Trophoblast cell (in vitro differentiated cells and primary cell): ENCODE results near the gene MRPS18B.

Experiments
- DNase-seq, 2 donors: peaks; one replicate each; pipeline ENCODE4 v3.0.0-alpha.2; 2016
- H2AFZ ChIP-seq: 2 replicates; pipeline ENCODE4 v1.6.1; 2013; ENCODE audit warnings: low read length, moderate library complexity, mild to moderate bottlenecking; ENCODE audit not compliant: insufficient read depth, poor library complexity
- H2AK5ac ChIP-seq: 2 replicates; pipeline ENCODE4 v1.6.1; 2013; ENCODE audit warnings: mild to moderate bottlenecking, low read length
- H2BK120ac ChIP-seq: 2 replicates; pipeline ENCODE4 v1.6.1; 2013; ENCODE audit warnings: low read length, mild to moderate bottlenecking, moderate library complexity; ENCODE audit not compliant: insufficient read depth, poor library complexity
- H2BK12ac ChIP-seq: 2 replicates; pipeline ENCODE4 v1.6.1; 2013; ENCODE audit warnings: mild to moderate bottlenecking, low read length, moderate library complexity
- H2BK5ac ChIP-seq: 2 replicates; pipeline ENCODE4 v1.6.1; 2013; ENCODE audit warnings: low read length, low read depth, moderate library complexity, mild to moderate bottlenecking; ENCODE audit not compliant: poor library complexity
- H3K14ac ChIP-seq: 2 replicates; pipeline ENCODE4 v1.6.1; 2013; ENCODE audit warnings: mild to moderate bottlenecking, low read length
- H3K18ac ChIP-seq: 2 replicates; pipeline ENCODE4 v1.6.1; 2013; ENCODE audit warnings: mild to moderate bottlenecking, low read length
- H3K23ac ChIP-seq: 2 replicates; pipeline ENCODE4 v1.6.1; 2013; ENCODE audit warnings: low read length
- H3K27ac ChIP-seq: 2 replicates; pipeline ENCODE4 v1.5.1; 2013; ENCODE audit warnings: low read depth, mild to moderate bottlenecking, inconsistent platforms, low read length, moderate library complexity
- H3K27me3 ChIP-seq: 2 replicates; pipeline ENCODE4 v1.6.1; 2013; ENCODE audit warnings: inconsistent platforms, mild to moderate bottlenecking, low read length, moderate library complexity; ENCODE audit not compliant: insufficient read depth
- H3K36me3 ChIP-seq, 2 experiments: 1 replicate in 1 of 2; 2 replicates in 1 of 2; pipeline ENCODE4 v1.6.1; 2013; ENCODE audit warnings: low read length in 2 of 2, mild to moderate bottlenecking in 2 of 2, moderate library complexity in 1 of 2; ENCODE audit not compliant: insufficient read depth in 2 of 2, control insufficient read depth in 1 of 2
- H3K4ac ChIP-seq: 2 replicates; pipeline ENCODE4 v1.6.1; 2013; ENCODE audit warnings: low read depth, mild to moderate bottlenecking, low read length, moderate library complexity
- H3K4me1 ChIP-seq, 2 experiments: 1 replicate in 1 of 2; 2 replicates in 1 of 2; pipeline ENCODE4 v1.6.1; 2013; ENCODE audit warnings: low read length in 2 of 2, mild to moderate bottlenecking in 2 of 2, moderate library complexity in 1 of 2; ENCODE audit not compliant: insufficient read depth in 2 of 2, control insufficient read depth in 1 of 2
- H3K4me2 ChIP-seq: 2 replicates; pipeline ENCODE4 v1.6.1; 2013; ENCODE audit warnings: inconsistent platforms, mild to moderate bottlenecking, low read length, moderate library complexity
- H3K4me3 ChIP-seq: 2 replicates; pipeline ENCODE4 v1.5.1; 2013; ENCODE audit warnings: mild to moderate bottlenecking, low read depth, low read length, inconsistent platforms
- H3K79me1 ChIP-seq: one replicate; pipeline ENCODE4 v1.6.1; 2013; ENCODE audit warnings: low read length
- H3K79me2 ChIP-seq: 2 replicates; pipeline ENCODE4 v1.6.1; 2013; ENCODE audit warnings: low read length, mild to moderate bottlenecking; ENCODE audit not compliant: control insufficient read depth, insufficient read depth, poor library complexity
- H3K9ac ChIP-seq: 2 replicates; pipeline ENCODE4 v1.6.1; 2013; ENCODE audit warnings: mild to moderate bottlenecking, low read length
- H3K9me3 ChIP-seq: 2 replicates; pipeline ENCODE4 v1.6.1; 2013; ENCODE audit warnings: low read depth, mild to moderate bottlenecking, control low read depth, inconsistent platforms, low read length; ENCODE audit not compliant: insufficient read depth
- H4K12ac ChIP-seq: 2 replicates; pipeline ENCODE4 v1.6.1; 2013; ENCODE audit warnings: low read depth, mild to moderate bottlenecking, low read length, moderate library complexity
- H4K8ac ChIP-seq: 2 replicates; pipeline ENCODE4 v1.6.1; 2013; ENCODE audit warnings: low read depth, mild to moderate bottlenecking, low read length, moderate library complexity
- H4K91ac ChIP-seq: one replicate; pipeline ENCODE4 v1.6.1; 2013; ENCODE audit warnings: low read depth, mild to moderate bottlenecking, low read length, moderate library complexity
- whole genome bisulfite sequencing: extraction: QIAGEN DNeasy Blood & Tissue Kit; methylation state at CpG from one replicate; pipeline ENCODE4 v1.1.7; 2013; ENCODE audit warnings: missing lambda C conversion rate; ENCODE audit not compliant: insufficient read length, insufficient coverage; ENCODE audit errors: extremely low coverage; 5-methylcytosine and 5-hydroxymethylcytosine counted together

MRPS18B gene

GRCh38 chr6:30571075-30571761 lies 46.4 kb upstream of the MRPS18B start, which contains the start of gene ABCF1:
Gene ABCF1 (plus strand): TSS chr6:30571442. CDS start chr6:30571488, 46 bp downstream.
- peak within 1 kb of the TSS; percentile 19 for H2BK12ac ChIP-seq
- peak within 1 kb of the TSS; percentile 99 for H3K4me2 ChIP-seq
- H2AFZ ChIP-seq = peak within 1 kb of the TSS; percentile 86
- DNase-seq = peak; percentile 99
- peak within 1 kb of the TSS; percentile 80 for H3K18ac ChIP-seq
- no CpG with 5 or more reads among the region's 59 CpGs for WGBS
- peak within 1 kb of the TSS; percentile 78 for H2BK120ac ChIP-seq
- peak within 1 kb of the TSS; percentile 86 for H3K14ac ChIP-seq
- H3K4ac ChIP-seq = peak within 1 kb of the TSS; percentile 57
- H3K36me3 ChIP-seq = no peaks in the 10 kb centered on the region
- peak within 1 kb of the TSS; percentile 99 for H3K9ac ChIP-seq
- no peaks in the 10 kb centered on the region for H3K27me3 ChIP-seq
- H2BK5ac ChIP-seq = peak within 1 kb of the TSS; percentile 88
- H3K79me1 ChIP-seq = peaks cover 9% of the 10 kb centered on the region
- H3K79me2 ChIP-seq = peaks cover 4% of the 10 kb centered on the region
- peak within 1 kb of the TSS; percentile 93 for H4K8ac ChIP-seq
- H3K27ac ChIP-seq = peak within 1 kb of the TSS; percentile 96
- H2AK5ac ChIP-seq = no peak within 1 kb of the TSS
- H3K23ac ChIP-seq = no peak within 1 kb of the TSS
- H3K4me3 ChIP-seq = peak within 1 kb of the TSS; percentile 97
- peak within 1 kb of the TSS; percentile 67 for H4K12ac ChIP-seq
- H4K91ac ChIP-seq = peak within 1 kb of the TSS; percentile 86
- peaks cover 7 to 9% of the 10 kb centered on the region in 2 experiments for H3K4me1 ChIP-seq
- H3K9me3 ChIP-seq = no peaks in the 10 kb centered on the region

- Histone ChIP-seq H3K23ac (no peak overlapping the region), H3K27me3 (no peaks in the 10 kb centered on the region), H2AFZ (no peak overlapping the region), H3K9me3 (no peaks in the 10 kb centered on the region), H3K4me2 (peak overlapping the region; percentile 99), H3K27ac (peak overlapping the region; percentile 96), H3K18ac (no peak overlapping the region), H3K9ac (peak overlapping the region; percentile 99), H4K91ac (peak overlapping the region; percentile 86), H2BK12ac (peak overlapping the region; percentile 19), H3K79me2 (peaks cover 4% of the 10 kb centered on the region), H3K4me3 (peak overlapping the region; percentile 97), H4K12ac (peak overlapping the region; percentile 13), H3K79me1 (peaks cover 9% of the 10 kb centered on the region), H2AK5ac (no peak overlapping the region), H3K4me1 (peaks cover 7 to 9% of the 10 kb centered on the region in 2 experiments), H4K8ac (peak overlapping the region; percentile 5), H3K4ac (peak overlapping the region; percentile 8), H3K36me3 (peaks cover 3 to 4% of the 10 kb centered on the region in 2 experiments), H3K14ac (peak overlapping the region; percentile 29), H2BK120ac (no peak overlapping the region), H2BK5ac (peak overlapping the region; percentile 88)
- no CpG with 5 or more reads among the region's 8 CpGs for WGBS
- DNase-seq = no peak
Measured at GRCh38 chr6:30571762-30572082, 45.9 kb upstream of the MRPS18B start.

DNA sequence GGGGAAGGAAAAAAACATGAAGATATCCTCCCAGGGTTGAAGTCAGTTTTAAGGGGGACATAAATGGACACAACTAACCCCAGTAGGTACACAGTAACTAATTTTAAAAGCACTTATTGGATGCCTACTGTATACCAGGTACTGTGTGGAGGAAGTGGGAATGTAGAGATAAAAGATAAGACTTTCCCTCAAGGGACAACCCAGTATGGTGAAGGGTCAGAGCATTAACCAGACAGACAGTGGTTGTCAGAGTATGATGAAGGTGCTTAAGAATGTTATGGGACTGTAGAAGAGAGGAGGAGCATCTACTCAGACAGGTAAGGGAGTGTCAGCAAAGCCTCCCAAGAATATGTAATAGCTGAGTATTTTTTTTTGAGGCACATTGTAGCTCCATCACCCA lies 45.5 kb upstream of the MRPS18B start:
- H3K79me2 ChIP-seq = peaks cover 4% of the 10 kb centered on the region
- no peaks in the 10 kb centered on the region for H3K9me3 ChIP-seq
- peak; percentile 60 to 78 for DNase-seq
- H2AFZ ChIP-seq = no peak overlapping the region
- no peak overlapping the region for H2AK5ac ChIP-seq
- H4K91ac ChIP-seq = no peak overlapping the region
- H3K4me3 ChIP-seq = no peak overlapping the region
- H2BK120ac ChIP-seq = no peak overlapping the region
- no peak overlapping the region for H3K9ac ChIP-seq
- H4K8ac ChIP-seq = no peak overlapping the region
- H3K79me1 ChIP-seq = peaks cover 9% of the 10 kb centered on the region
- no peak overlapping the region for H3K23ac ChIP-seq
- H4K12ac ChIP-seq = no peak overlapping the region
- H3K4ac ChIP-seq = peak overlapping the region; percentile 68
- H3K18ac ChIP-seq = no peak overlapping the region
- H2BK12ac ChIP-seq = no peak overlapping the region
- peaks cover 4% of the 10 kb centered on the region in 2 experiments for H3K36me3 ChIP-seq
- no peak overlapping the region for H3K14ac ChIP-seq
- H3K4me1 ChIP-seq = peaks cover 7 to 9% of the 10 kb centered on the region in 2 experiments
- peak overlapping the region; percentile 99 for H3K4me2 ChIP-seq
- H2BK5ac ChIP-seq = no peak overlapping the region
- H3K27ac ChIP-seq = peak overlapping the region; percentile 96
- H3K27me3 ChIP-seq = no peaks in the 10 kb centered on the region

GRCh38 chr6:30573113-30573512 lies 44.5 kb upstream of the MRPS18B start:
- Histone ChIP-seq H3K79me2 (peaks cover 4% of the 10 kb centered on the region), H3K9ac (no peak overlapping the region), H4K91ac (no peak overlapping the region), H3K27me3 (no peaks in the 10 kb centered on the region), H3K4me3 (no peak overlapping the region), H3K27ac (no peak overlapping the region), H2BK12ac (no peak overlapping the region), H3K9me3 (no peaks in the 10 kb centered on the region), H3K36me3 (peaks cover 11 to 14% of the 10 kb centered on the region in 2 experiments), H3K4me2 (no peak overlapping the region), H2BK5ac (no peak overlapping the region), H3K18ac (no peak overlapping the region), H2AK5ac (no peak overlapping the region), H3K4ac (peak overlapping the region; percentile 88), H4K8ac (no peak overlapping the region), H3K23ac (no peak overlapping the region), H4K12ac (no peak overlapping the region), H3K14ac (no peak overlapping the region), H3K4me1 (peaks cover 7 to 9% of the 10 kb centered on the region in 2 experiments), H3K79me1 (peaks cover 9% of the 10 kb centered on the region), H2BK120ac (no peak overlapping the region), H2AFZ (no peak overlapping the region)
- DNase-seq = no peak
- no CpG with 5 or more reads among the region's 4 CpGs for WGBS
